ENCODE data around the gene BABAM2. TPM values are rescaled to one million over a fixed set of nuclear protein-coding genes. Genes with fewer than 3 reads are reported as not detected.
"Not testable (repeated sequence)": the region's sequence is repeated elsewhere in the genome, so short reads cannot be mapped to it uniquely, and the experiment has no call there.

The BABAM2 gene
- total RNA-seq, 4 donors from 2014 or later, result 35.5 to 44.9 (median 39.9) TPM

GRCh38 chr2:28334527-28334894, 444.0 kb downstream of the BABAM2 start:
- Histone ChIP-seq H3K36me3 (peaks cover 0 to 12% (median 0%) of the 10 kb centered on the region in 4 donors), H3K27me3 (no peaks in the 10 kb centered on the region), H3K4me1 (peaks cover 21 to 34% (median 30%) of the 10 kb centered on the region in 4 donors), H3K27ac (replicated peaks in 1 of 4) (peak overlapping the region in 2 of 4 donors; percentile 28 to 38), H3K4me3 (no peak overlapping the region), H3K9me3 (no peaks in the 10 kb centered on the region)
- DNase-seq (ENCODE audit: extremely low spot score), result no peak
- TF ChIP-seq, protein P1, sequence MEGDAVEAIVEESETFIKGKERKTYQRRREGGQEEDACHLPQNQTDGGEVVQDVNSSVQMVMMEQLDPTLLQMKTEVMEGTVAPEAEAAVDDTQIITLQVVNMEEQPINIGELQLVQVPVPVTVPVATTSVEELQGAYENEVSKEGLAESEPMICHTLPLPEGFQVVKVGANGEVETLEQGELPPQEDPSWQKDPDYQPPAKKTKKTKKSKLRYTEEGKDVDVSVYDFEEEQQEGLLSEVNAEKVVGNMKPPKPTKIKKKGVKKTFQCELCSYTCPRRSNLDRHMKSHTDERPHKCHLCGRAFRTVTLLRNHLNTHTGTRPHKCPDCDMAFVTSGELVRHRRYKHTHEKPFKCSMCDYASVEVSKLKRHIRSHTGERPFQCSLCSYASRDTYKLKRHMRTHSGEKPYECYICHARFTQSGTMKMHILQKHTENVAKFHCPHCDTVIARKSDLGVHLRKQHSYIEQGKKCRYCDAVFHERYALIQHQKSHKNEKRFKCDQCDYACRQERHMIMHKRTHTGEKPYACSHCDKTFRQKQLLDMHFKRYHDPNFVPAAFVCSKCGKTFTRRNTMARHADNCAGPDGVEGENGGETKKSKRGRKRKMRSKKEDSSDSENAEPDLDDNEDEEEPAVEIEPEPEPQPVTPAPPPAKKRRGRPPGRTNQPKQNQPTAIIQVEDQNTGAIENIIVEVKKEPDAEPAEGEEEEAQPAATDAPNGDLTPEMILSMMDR (IDR thresholded peaks at IDR 0.05), result no peak
- no peak for TF ChIP-seq POLR2AphosphoS5 (IDR thresholded peaks at IDR 0.05)
- TF ChIP-seq EP300 (IDR thresholded peaks at IDR 0.05), result no peak
- no peak for TF ChIP-seq POLR2A (IDR thresholded peaks at IDR 0.05; ENCODE audit: low read depth)
- intact Hi-C loops (cut with DNase I), result no loop called here
- 83% methylated on average over 7 of the region's 8 CpGs for WGBS

- intact Hi-C loops (cut with DNase I); H3K27ac ChIP-seq (replicated peaks in 1 of 4); H3K4me3 ChIP-seq; DNase-seq (ENCODE audit: extremely low spot score); H3K9me3 ChIP-seq; H3K27me3 ChIP-seq: not testable (repeated sequence)
- Histone ChIP-seq H3K4me1 (peaks cover 22 to 34% (median 30%) of the 10 kb centered on the region in 4 donors), H3K36me3 (peaks cover 0 to 18% (median 0%) of the 10 kb centered on the region in 4 donors)
- WGBS, result 94% methylated on average over 10 of the region's 11 CpGs
Measured at GRCh38 chr2:28335265-28335664, 444.7 kb downstream of the BABAM2 start.

- intact Hi-C loops (cut with DNase I), result no loop called here
- Histone ChIP-seq H3K9me3 (no peaks in the 10 kb centered on the region), H3K4me1 (peaks cover 24 to 34% (median 32%) of the 10 kb centered on the region in 4 donors), H3K27me3 (no peaks in the 10 kb centered on the region), H3K4me3 (no peak overlapping the region), H3K36me3 (peaks cover 0 to 18% (median 0%) of the 10 kb centered on the region in 4 donors), H3K27ac (replicated peaks in 1 of 4) (no peak overlapping the region)
- 90% methylated on average over 6 of the region's 6 CpGs for WGBS
- TF ChIP-seq EP300 (IDR thresholded peaks at IDR 0.05) (no peak), POLR2AphosphoS5 (IDR thresholded peaks at IDR 0.05) (no peak), POLR2A (IDR thresholded peaks at IDR 0.05; ENCODE audit: low read depth) (no peak)
- TF ChIP-seq, protein P1 (IDR thresholded peaks at IDR 0.05), result no peak
- no peak for DNase-seq (ENCODE audit: extremely low spot score)
Measured at GRCh38 chr2:28335666-28336065, 445.1 kb downstream of the BABAM2 start.

- Histone ChIP-seq H3K27me3 (no peaks in the 10 kb centered on the region), H3K36me3 (peaks cover 0 to 18% (median 0%) of the 10 kb centered on the region in 4 donors), H3K4me1 (peaks cover 32 to 40% (median 39%) of the 10 kb centered on the region in 4 donors), H3K27ac (replicated peaks in 1 of 4) (no peak overlapping the region), H3K9me3 (no peaks in the 10 kb centered on the region), H3K4me3 (no peak overlapping the region)
- intact Hi-C loops (cut with DNase I), result no loop called here
- no peak for DNase-seq (ENCODE audit: extremely low spot score)
- 87% methylated on average over 13 of the region's 13 CpGs for WGBS
- TF ChIP-seq, protein P1 (IDR thresholded peaks at IDR 0.05), result no peak
- TF ChIP-seq POLR2A (IDR thresholded peaks at IDR 0.05; ENCODE audit: low read depth) (no peak), EP300 (IDR thresholded peaks at IDR 0.05) (no peak)
Measured at GRCh38 chr2:28336264-28336980, 445.9 kb downstream of the BABAM2 start.

GRCh38 chr2:28336982-28337627, 446.6 kb downstream of the BABAM2 start:
- Histone ChIP-seq H3K36me3 (peaks cover 0 to 18% (median 0%) of the 10 kb centered on the region in 4 donors), H3K27me3 (no peaks in the 10 kb centered on the region), H3K4me3 (no peak overlapping the region), H3K27ac (replicated peaks in 1 of 4) (peak overlapping the region in 1 of 4 donors; percentile 69), H3K9me3 (no peaks in the 10 kb centered on the region), H3K4me1 (peaks cover 39 to 47% (median 46%) of the 10 kb centered on the region in 4 donors)
- DNase-seq (ENCODE audit: extremely low spot score), result no peak
- intact Hi-C loops (cut with DNase I), result no loop called here
- TF ChIP-seq POLR2AphosphoS5 (IDR thresholded peaks at IDR 0.05) (no peak), EP300 (IDR thresholded peaks at IDR 0.05) (no peak), POLR2A (IDR thresholded peaks at IDR 0.05; ENCODE audit: low read depth) (no peak)
- TF ChIP-seq, protein P1 (IDR thresholded peaks at IDR 0.05), result no peak
- WGBS, result 88% methylated on average over 16 of the region's 16 CpGs

Data from esophagus muscularis mucosa (tissue), 4 donors.